Heart right ventricle (tissue), 16 donors: ENCODE measurements around the gene ATG9B. TPM values are rescaled to one million over a fixed set of nuclear protein-coding genes. Genes with fewer than 3 reads are reported as not detected.

Experiments used
- ATAC-seq, 8 donors: fragments of 200-7000 bp; cut with Tn5 transposase; one replicate each; pipeline ENCODE4 v1.9.1; 2020; ENCODE audit warnings: mild to moderate bottlenecking in 8 of 8, moderate library complexity in 8 of 8, moderate number of reproducible peaks in 1 of 8
- DNase-seq, 2 donors: peaks; one replicate each; pipeline ENCODE4 v3.0.0-alpha.2; 2020
- H3K27ac ChIP-seq, 10 donors: fragments of 200-600 bp; sonication (generic) in 2 of 10; one replicate each; pipeline versions ENCODE4 v1.5.0 to v1.8.0; 2020 to 2022; ENCODE audit warnings: mild to moderate bottlenecking in 3 of 10
- H3K27me3 ChIP-seq, 7 donors: fragments of 200-600 bp; one replicate each; pipeline ENCODE4 v1.8.0; 2021 to 2022; ENCODE audit warnings: mild to moderate bottlenecking in 2 of 7
- H3K36me3 ChIP-seq, 9 donors: fragments of 200-600 bp; sonication (generic) in 1 of 9; one replicate each; pipeline versions ENCODE4 v1.5.0 to v1.8.0; 2020 to 2022; ENCODE audit warnings: mild to moderate bottlenecking in 2 of 9
- H3K4me1 ChIP-seq, 9 donors: fragments of 200-600 bp; sonication (generic) in 1 of 9; one replicate each; pipeline versions ENCODE4 v1.5.0 to v1.8.0; 2020 to 2022; ENCODE audit warnings: mild to moderate bottlenecking in 4 of 9
- H3K4me3 ChIP-seq, 10 donors: fragments of 200-600 bp; sonication (generic) in 2 of 10; one replicate each; pipeline versions ENCODE4 v1.5.0 to v1.8.0; 2020 to 2022; ENCODE audit warnings: mild to moderate bottlenecking in 7 of 10, moderate library complexity in 2 of 10
- H3K9me3 ChIP-seq, 11 donors: fragments of 200-600 bp in 10 of 11; sonication (generic) in 2 of 11; one replicate each; pipeline versions ENCODE4 v1.5.0 to v1.8.0; 2013 to 2022; ENCODE audit warnings: mild to moderate bottlenecking in 2 of 11, control low read depth in 1 of 11, moderate library complexity in 1 of 11
- WGBS, 2 donors: extraction: QIAGEN DNeasy Blood & Tissue Kit; methylation state at CpG; one replicate each; pipeline ENCODE4 v1.1.7; 2013; ENCODE audit warnings: inconsistent platforms in 1 of 2; 5-methylcytosine and 5-hydroxymethylcytosine counted together
- intact Hi-C, 10 donors: fragments of 100-400 bp; cut with DNase I; formaldehyde crosslinking; loops; one replicate each; pipeline versions ENCODE4 v1.11.1 to v1.14.2; 2022
- polyA plus RNA-seq, 2 donors: library from polyadenylated mRNA; stranded (reverse); fragments of 200-250 nt; gene quantifications; one replicate each; pipeline ENCODE4 v1.2.3, GENCODE V29; 2013
- total RNA-seq, 10 donors: library from RNA; stranded (reverse); fragmentation: NEBNext Ultra II Directional in 3 of 10; extraction: Animal tissue kit (Norgen Biotek cat#: 25700) in 3 of 10; gene quantifications; one replicate each; pipeline versions ENCODE4 v1.2.1 to v1.2.4, GENCODE V29; 2021 to 2023
- TF ChIP-seq, protein P1 (sequence below), 9 donors: fragments of 200-600 bp; sonication (generic) in 2 of 9; IDR thresholded peaks; one replicate each; pipeline versions ENCODE4 v1.5.0 to v1.8.0; 2021 to 2022; ENCODE audit warnings: antibody characterized with exemption in 9 of 9, mild to moderate bottlenecking in 5 of 9, moderate library complexity in 1 of 9
- donor health status: Arrhythmogenic right ventricular cardiomyopathy.
- donor health status: ischemic (EF 13 %, LVEDD 7.1; RV severe dilation, severe dysfunction).
- donor health status: healthy with polysubstance abuse.
- donor health status: DM: no; HTN: yes; CAD: no.
- donor health status: DM: no; HTN: no; CAD: no.
- donor health status: ischemic (EF 25% LVEDD 6.9; RV normal size, moderate dysfunction).
- donor health status: ischemic (EF 25% LVEDD 5.7; RV mildly dilated, moderate dysfunction).
- donor health status: healthy.
- donor health status: DM: yes; HTN: yes; CAD: no.
- donor health status: Ischemic cardiomyopathy.
- donor health status: ischemic (EF 35%, LVEDD 5.7; RV mildly dilated, moderate dysfunction).
- donor health status: nonischemic (EF 11% LVEDD 7.7; RV severe dilation, severe dysfunction).
- donor health status: DM: yes; HTN: yes; CAD: no.
- donor health status: PGD.
- donor health status: ischemic (EF 29% LVEDD 5.4; RV normal size, mild dysfunction).
- donor health status: nonischemic (EF 23%, LVEDD 6.1; RV moderate dilation, normal function).

ATG9B gene
- total and polyA plus RNA-seq, 12 donors, result 0.09 to 0.59 (median 0.39) TPM; not detected in 7

DNA sequence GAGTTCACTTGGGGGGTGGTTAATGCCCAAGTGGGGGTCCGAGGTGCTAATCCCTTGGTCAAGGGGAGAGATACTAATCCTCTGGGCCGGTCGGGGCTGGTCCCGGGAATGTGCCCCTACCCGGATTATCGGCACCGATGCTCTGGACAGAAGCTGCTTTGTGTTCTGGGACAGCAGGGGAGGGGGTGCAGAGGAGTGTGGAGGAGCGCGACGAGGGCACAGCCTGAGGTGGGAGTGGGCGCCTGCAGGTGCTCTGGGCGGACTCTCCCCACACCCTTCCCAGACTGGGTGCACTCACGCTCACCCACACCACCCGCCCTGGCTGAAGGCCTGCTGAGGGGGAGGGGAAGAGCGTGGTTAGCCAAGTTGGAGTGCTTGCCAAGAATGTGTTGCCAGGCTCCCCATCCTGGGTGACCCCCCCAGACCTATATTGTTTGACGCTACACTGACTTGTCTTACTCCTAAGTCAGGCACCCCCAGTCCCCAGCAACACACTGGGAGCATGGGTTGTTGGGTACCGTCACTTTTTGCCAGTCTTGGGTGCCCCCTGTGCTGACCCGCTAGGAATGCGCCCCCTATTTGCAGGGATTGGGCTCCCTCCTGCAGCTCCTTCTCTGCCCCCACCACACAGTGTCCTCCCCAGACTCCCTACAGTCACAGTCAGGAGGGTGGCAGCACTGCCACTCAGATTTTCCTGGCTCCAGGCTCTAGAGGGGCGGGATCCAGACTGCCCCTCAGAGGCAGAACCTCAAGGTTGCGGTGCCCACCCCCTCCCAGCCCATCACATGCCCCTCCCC, 36.3 kb upstream of the ATG9B start:
- DNase-seq (no peak), ATAC-seq (peak in 3 of 8 donors; percentile 2 to 10 (median 7))
- H3K9me3 ChIP-seq, result no peaks in the 10 kb centered on the region
- peak overlapping the region in 9 of 10 donors; percentile 94 to 98 (median 97) for H3K27ac ChIP-seq
- intact Hi-C loops, result loop anchor here in 1 of 10 donors (1.0 kb wide), 1 partner anchor 51 kb away; no protein-coding TSS in a partner anchor
- H3K4me1 ChIP-seq, result peaks cover 34 to 66% (median 55%) of the 10 kb centered on the region in 9 donors
- TF ChIP-seq, protein P1, sequence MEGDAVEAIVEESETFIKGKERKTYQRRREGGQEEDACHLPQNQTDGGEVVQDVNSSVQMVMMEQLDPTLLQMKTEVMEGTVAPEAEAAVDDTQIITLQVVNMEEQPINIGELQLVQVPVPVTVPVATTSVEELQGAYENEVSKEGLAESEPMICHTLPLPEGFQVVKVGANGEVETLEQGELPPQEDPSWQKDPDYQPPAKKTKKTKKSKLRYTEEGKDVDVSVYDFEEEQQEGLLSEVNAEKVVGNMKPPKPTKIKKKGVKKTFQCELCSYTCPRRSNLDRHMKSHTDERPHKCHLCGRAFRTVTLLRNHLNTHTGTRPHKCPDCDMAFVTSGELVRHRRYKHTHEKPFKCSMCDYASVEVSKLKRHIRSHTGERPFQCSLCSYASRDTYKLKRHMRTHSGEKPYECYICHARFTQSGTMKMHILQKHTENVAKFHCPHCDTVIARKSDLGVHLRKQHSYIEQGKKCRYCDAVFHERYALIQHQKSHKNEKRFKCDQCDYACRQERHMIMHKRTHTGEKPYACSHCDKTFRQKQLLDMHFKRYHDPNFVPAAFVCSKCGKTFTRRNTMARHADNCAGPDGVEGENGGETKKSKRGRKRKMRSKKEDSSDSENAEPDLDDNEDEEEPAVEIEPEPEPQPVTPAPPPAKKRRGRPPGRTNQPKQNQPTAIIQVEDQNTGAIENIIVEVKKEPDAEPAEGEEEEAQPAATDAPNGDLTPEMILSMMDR (IDR thresholded peaks at IDR 0.05), result no peak
- H3K4me3 ChIP-seq, result peak overlapping the region; percentile 70 to 95 (median 88)
- H3K27me3 ChIP-seq, result no peaks in the 10 kb centered on the region
- peaks cover 0 to 25% (median 8%) of the 10 kb centered on the region in 9 donors for H3K36me3 ChIP-seq
- 5 to 14% methylated on average over 19 to 21 of the region's 21 CpGs for WGBS, 2 donors

DNA sequence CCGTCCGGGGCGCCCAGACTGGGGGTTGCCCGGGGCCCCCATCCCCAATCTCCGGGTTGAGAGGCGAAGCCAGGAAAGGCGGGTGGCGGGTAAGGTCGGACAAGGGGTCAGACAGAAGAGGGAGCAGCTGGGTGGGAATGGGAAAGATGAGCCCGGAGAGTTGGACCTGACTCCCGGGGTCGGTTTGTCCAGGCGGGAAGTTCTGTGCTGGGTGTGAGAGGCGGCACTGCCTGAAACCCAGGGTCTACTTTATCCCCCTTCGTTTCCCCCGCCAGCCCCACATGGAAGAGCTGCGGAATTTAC, 35.8 kb upstream of the ATG9B start:
- Histone ChIP-seq H3K9me3 (no peaks in the 10 kb centered on the region), H3K4me3 (peak overlapping the region; percentile 70 to 95 (median 88)), H3K27me3 (no peaks in the 10 kb centered on the region), H3K4me1 (peaks cover 34 to 63% (median 55%) of the 10 kb centered on the region in 9 donors), H3K27ac (peak overlapping the region; percentile 94 to 98 (median 97)), H3K36me3 (peaks cover 0 to 20% (median 8%) of the 10 kb centered on the region in 9 donors)
- WGBS, 2 donors, result 2 to 3% methylated on average over 15 to 17 of the region's 17 CpGs
- intact Hi-C loops, result loop anchor here in 1 of 10 donors (1.0 kb wide), 1 partner anchor 51 kb away; no protein-coding TSS in a partner anchor
- DNase-seq (no peak), ATAC-seq (no peak)
- TF ChIP-seq, protein P1 (IDR thresholded peaks at IDR 0.05), result peak in 1 of 9 donors; percentile 36

DNA sequence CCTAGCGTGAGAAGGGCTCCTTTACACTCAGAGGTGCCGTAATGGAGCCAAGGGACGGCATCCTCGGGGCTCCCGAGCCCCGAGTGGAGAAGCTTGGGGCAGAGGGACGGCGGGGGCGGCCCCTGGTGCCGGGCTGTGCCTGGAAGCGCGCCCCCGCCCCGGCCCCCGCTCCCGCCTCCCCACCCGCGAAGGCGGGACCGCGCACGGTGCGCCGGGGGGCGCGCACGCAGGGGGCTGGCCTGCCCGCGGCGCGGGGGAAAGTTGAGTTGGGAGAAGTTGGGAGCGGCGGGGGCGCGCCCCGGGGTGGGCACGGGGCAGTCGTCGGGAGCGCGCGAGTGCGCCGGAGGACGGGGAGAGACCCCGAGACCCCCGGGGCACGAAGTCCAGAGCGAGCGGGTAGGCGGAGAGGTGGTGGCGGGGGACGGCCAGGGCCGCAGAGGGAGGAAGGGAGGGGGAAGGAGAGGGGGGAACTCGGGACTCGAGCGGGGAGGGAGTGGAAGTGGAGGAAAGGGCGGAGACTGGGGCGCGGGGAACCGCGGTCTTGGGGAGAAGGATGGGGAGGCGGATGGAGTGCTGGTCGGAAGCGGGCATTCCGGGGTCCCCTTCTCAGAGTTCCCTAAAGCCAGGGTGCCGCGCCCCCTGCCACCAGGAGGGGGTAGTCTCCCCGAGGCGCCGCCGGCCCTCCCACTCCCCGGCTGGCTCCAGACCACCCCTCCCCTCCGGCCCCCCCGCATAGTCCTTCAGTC, 35.2 kb upstream of the ATG9B start, which contains the start of gene SLC4A2:
SLC4A2 (plus strand) TSS at position 223 of the 746 bp plus-strand sequence. CDS start 2,399 bp downstream, outside the sequence.
- peaks cover 0 to 15% (median 3%) of the 10 kb centered on the region in 9 donors for H3K36me3 ChIP-seq
- no peaks in the 10 kb centered on the region for H3K27me3 ChIP-seq
- peaks cover 34 to 60% (median 55%) of the 10 kb centered on the region in 9 donors for H3K4me1 ChIP-seq
- peak within 1 kb of the TSS; percentile 70 to 95 (median 88) for H3K4me3 ChIP-seq
- intact Hi-C loops, result loop anchor here in 8 of 10 donors (1.0 to 10.0 kb wide), 7 partner anchors 21 to 55 kb away; partner anchors contain the start of genes FASTK (in 5 of the 8), ABCB8 (in 2 of the 8) and AGAP3 (in 1 of the 8)
- DNase-seq (peak; percentile 84 to 86), ATAC-seq (peak; percentile 56 to 76 (median 63))
- H3K27ac ChIP-seq, result peak within 1 kb of the TSS; percentile 94 to 98 (median 97)
- WGBS, 2 donors, result 1% methylated on average over 61 to 75 of the region's 75 CpGs
- TF ChIP-seq, protein P1 (IDR thresholded peaks at IDR 0.05), result peak; percentile 15 to 72 (median 57)
- H3K9me3 ChIP-seq, result no peaks in the 10 kb centered on the region
